ENCODE data around the gene CNTNAP1.

CNTNAP1 gene

DNA sequence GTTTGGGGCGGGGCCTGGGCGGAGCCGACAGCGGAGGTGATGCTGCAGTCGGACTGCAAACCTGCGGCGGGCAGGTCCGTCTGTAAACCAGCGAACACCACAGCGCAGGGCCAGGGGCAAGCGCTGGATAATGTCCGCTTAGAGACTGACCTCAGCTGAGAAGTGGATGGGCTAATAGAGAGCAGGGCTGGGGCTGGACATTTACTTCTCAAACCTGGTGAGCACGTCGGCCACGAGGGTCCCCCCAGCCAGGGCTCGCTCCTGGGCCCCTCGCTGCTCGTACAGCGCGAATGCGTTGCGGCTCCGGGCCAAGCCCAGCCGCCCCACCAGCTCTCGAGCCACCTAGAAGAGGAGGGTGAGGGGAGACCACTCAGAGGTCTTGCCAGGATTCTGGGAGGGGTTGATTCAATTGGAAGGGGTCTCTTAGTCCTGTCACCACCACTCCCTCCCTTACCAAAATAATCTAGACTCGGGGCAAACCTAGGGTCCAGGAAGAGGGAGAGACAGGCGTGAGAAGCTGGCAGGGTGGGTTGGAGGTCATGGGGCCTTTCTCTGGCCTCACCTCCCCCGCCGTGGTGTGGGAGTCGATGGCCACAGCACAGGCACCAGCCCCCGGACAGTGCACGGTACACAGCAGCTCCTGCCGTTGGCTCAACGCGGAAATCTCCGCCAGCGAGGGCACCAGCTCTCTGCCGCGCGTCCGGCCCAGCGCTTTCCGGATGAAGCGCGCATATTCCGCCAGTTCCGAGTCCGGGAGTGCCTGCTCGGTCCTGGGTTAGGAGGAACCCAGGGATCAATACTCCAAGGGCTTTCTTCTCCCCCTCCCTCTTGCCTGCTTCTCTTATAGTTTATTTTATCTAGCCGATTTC, 11.3 kb upstream of the CNTNAP1 start:
- DNase-seq, result no peak

DNA sequence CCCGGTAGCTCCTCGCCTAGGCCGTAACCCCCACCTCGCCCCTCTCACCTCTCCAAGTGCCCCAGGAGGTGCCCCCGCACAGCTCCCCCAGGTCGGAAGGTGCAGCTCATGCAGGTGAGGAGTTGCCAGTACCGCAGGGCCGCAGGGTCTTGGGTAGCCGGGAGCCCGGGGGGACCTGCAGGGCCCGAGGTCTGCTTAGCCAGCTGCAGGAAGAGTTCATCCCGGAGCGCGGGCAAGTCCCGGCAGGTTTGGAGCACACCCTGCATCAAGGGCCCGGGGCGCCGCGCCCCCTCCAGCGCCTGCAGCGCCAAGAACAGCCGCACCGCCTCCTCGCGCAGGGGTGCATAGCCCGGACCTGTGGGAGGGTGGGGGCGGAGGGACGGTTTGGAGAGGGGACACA, 10.3 kb upstream of the CNTNAP1 start:
- DNase-seq, result no peak

DNA sequence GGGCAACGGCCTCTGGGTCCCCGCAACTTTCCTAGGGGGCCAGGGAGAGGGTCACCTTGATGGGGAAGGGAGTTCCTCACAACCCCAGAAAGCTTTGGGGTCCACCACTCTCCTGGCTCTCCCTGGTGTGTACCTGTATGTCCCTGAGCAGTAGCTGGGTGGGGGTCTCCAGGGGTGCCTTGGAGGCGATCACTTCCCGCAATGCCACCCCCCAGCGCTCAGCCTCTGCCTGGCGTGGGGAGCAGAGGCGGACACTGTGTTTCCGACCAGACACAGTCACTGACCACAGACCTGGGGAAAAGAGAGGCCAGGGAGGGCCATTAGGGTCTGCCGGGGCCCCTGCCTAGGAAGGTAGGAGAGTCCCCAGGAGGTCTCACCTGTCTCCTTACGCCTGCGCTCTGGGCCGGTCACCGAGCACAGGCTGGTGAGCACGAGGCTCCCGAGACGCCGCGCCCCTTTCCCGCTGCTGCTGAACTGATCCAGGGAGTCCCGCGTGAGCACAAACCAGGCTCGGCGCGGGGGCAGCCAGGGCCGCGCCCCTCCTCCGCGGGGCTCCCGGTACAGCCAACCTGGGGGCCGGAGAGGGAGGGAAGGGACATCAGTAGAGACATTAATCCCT, 9.0 kb upstream of the CNTNAP1 start:
- no peak for DNase-seq

DNA sequence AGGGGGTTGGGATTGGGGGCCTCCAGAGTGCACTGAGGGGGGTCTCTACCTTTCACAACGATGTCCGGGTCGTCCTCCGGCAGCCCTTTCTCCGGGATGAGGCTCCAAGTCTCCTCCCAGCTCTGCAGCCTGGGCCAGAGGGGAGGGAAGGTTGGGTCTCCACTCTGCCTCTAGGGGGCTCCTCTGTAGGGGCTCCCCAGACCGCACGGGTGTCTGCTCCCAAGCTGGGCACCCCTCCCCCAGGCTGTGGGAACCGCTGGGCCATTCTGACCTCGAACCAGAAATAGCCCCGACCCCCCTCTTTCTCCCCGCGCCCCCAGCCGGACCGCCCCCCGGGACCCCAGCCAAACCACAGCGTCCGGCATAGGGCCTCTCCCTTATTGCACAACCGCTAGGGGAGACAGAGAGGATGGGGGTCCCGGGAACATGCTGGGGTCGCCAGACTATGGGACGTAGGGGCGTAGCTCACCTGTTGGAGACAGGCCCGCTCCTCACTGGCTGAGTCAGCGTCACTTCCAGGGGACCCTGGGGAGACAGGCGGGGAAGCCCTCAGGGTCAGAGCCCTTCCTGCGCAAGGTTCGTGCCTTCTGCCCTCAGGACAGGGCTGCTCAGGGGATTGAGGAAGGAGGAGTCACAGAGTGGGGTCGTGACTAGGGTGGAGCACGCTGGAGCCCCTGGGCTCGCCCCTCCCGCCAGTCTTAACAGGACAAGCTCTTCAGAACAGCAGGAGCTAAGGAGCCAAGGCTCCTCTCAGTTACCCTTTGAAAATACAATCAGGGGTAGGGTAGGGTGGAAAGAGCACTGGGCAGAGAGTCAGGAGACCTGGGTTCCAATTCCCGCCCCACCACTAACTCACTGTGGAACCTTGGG, 8.2 kb upstream of the CNTNAP1 start:
- peak in 1 of 2 experiments; percentile 24 for DNase-seq

DNA sequence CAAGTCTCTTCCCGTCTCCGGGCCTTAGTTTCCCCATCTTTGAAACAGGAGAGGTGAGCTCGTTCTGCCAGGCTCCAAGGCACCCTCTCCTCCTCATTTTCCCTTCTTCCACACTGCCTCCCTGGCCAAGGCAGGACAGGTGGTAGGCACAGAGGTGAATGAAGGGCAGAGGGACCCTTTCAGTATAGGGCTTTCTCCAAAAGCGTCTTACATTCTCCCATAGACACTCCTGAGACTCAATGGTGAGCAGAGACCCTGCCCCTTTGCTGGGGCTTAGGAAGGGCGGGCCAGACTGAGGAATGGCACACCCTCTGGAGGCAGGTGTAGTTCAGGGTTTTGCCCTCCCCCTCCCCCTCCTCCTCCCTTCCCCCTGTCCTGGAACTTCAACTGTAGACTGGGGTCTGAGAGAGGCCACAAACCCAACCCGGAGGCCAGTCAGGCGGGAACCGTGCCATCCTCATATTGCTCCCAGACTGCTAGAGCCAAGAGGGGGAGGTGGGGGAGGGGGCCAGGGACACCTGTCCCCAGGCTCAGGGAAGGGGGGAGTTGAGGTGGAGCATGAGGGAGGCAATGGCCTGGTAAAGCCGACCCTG, 7.5 kb upstream of the CNTNAP1 start:
- DNase-seq, result peak in 1 of 2 experiments; percentile 45

DNA sequence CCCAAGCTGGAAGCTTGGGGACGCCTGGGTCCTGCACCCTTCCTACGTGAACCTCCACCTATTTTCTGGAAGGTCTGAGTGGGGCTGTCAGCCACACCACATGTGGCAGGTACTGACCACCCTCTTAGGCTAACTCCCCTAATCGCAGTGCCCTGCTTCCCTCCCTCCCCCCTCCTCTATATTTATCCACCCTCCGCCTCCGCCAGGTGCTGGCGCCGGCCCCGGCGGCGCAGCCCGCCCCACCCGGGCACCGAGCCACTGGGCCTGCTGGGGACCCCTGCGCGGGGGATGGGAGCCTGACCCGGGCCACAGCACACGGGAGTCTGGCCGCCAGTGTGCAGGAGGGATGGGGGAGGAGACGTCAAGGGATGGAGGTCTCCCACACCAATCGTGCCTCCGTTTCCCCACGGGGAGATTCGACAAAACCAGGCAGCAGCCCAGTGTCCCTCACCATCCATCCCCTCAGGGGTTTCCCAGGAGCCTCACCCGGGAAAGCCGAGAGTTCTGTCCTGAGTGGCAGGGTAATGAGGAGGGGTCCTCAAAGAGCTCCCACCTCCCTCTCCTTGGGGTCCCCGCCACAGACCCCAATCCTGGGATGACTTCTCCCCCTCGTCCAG, 6.9 kb upstream of the CNTNAP1 start:
- peak; percentile 12 to 38 for DNase-seq

DNA sequence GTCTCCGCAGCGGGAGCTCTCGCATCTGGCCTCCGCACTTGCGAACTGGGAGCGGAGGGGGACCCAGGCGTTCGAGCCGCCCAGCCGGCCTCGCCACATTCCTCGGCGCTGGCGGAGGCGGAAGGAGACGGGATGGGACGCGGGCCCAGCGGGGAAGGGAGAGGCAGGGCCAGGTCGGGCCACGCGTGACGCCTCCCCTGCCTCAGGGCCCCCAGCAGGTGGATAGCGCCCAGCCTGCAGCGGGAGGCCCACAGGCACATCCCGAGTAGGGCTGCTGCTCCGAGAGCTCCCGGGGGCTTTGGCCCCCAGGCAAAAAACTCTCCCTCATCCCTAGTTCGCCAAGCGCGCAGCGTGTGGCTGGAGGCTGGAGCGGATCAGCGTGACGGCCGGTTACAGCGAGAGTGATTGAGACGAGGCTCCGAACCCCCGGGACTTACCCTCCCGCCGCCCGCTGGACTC, 6.3 kb upstream of the CNTNAP1 start:
- peak in 1 of 2 experiments; percentile 44 for DNase-seq

DNA sequence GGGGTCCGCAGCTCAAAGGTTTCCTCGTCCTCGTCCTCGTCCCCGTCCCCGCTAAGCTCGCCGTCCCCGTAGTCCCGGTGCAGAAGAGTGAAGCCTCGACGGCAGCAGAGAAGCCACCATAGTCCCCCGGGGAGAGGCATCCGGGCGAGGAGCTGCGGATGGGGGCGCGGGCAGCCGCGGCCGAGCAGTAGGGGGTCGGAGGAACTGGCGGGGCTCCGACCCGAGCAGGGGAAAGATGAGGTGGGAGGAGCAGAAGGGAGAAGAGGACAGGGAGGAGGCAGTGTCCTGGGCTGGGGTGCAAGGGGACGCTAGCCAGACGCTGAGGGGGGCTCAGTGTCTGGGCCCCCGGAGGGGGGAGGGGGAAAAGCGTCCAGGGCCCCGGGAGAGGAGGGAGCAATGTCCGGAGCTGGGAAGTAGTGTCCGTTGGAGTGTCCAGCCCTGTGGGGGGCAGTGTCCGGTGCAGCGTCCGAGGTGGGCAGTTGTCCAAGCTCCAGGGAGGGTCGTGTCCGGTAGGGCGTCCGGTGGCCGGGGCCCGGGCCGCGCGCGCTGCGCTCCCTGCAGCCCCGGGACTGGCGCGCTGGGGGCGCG, 5.8 kb upstream of the CNTNAP1 start, which contains the start of gene PLEKHH3:
Gene PLEKHH3 (minus strand): TSS at position 571 of the 588 bp plus-strand sequence. CDS start 431 bp downstream, at position 140.
- no peak for DNase-seq

DNA sequence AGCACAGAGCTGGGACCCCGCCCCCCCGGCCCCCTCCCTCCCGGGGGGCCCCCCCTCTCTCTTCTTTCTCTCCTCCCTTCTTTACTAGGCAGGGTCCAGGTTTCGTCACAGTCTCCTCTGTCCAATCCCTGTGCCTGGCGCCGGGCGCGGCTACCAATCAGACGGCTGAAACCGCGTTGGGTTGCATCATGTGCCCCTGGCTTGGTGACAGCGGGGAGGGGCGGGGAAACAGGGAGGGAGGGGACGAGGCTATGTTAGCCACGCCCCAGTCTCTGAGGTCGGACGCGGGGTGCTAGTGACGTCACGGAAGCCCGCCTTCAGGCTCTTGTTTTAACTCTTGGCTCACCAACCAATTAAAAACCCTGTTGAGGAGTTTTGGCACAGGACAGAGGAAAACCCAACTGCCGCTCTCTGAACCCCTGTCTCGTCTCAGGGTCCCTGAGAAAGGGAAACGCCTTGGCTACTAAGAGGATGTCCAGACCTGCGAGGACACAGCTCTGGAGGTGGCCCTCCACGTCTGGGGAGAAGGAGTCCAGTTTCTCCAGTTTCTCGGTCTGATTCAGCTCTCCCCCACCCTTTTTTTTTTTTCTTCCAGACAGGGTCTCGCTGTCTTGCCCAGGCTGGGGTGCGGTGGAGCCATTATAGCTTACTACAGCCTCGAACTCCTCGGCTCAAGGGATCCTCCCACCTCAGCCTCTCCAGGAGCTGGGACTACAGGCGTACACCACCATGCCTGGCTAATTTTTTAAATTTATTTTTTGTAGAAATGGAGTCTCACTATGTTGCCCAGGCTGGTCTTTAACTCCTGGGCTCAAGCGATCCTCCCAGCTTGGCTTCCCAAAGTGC, 5.1 kb upstream of the CNTNAP1 start:
- peak; percentile 100 for DNase-seq

DNA sequence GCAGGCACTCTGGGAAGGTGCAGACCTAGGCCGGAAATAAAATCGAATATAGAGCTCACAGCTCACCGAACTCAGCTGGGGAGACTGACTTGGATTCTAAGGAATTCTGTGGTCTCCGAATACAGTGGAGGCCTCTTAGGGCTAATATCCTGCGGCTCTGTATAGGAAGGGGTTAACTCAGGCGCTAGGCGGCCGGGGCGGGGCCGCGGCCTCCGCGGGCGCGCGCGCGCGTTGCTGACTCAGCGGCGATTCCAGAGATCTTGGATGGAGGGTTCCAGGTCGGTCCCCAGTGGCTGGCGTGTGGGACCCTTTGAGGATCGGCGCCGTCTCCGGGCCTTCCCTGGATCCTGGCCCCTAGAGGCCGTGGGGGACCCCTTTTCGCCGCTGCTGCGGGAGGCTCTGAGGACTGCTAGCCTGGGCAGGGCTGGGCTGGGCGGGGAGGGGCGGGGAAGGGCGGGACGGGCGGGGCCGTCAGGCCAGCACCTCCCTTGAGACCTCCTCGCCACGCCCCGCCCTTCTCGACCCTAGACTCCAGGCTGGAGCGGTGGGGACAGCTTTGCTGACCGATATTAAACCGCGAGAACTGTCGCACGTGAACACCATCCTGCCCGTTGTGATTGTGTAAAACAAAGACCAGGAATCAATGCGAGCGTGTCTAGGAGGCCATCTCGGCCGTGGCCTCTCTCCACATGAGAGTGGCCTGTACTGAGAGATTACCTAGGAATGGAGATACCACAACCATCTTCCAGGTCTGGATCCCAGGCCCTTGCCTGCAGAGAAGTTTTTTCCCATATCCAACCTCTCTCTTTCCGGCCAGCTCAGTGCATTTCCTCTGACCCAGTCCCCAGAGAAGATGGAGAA, 4.2 kb upstream of the CNTNAP1 start:
- DNase-seq, result peak; percentile 94 to 96

DNA sequence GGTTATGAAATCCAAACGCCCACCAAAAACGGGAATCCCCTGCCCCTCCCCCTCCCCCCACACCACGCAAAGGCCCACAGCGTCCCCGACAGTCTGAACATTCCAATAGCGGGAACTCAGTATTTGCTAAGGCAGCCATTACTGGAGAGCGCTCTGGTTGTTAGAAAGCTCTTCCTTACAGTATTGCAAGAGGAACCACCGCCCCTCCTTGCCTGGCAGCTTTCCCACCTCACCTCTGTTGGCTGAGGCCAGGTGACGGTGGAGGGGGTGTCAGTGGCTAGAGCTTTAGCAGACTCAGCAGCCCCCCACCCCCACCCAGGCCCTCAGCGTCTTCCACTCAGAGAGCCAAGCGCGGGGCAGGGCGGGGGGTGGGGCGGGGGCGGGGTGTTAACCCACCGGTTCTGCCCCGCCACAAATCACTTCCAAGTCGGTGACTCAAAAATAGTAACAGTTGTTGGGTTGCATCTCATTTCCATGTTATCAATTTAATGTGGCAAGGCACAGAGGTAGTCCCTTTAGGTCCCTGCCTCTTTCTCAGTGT, 3.3 kb upstream of the CNTNAP1 start:
- DNase-seq, result peak in 1 of 2 experiments; percentile 70

DNA sequence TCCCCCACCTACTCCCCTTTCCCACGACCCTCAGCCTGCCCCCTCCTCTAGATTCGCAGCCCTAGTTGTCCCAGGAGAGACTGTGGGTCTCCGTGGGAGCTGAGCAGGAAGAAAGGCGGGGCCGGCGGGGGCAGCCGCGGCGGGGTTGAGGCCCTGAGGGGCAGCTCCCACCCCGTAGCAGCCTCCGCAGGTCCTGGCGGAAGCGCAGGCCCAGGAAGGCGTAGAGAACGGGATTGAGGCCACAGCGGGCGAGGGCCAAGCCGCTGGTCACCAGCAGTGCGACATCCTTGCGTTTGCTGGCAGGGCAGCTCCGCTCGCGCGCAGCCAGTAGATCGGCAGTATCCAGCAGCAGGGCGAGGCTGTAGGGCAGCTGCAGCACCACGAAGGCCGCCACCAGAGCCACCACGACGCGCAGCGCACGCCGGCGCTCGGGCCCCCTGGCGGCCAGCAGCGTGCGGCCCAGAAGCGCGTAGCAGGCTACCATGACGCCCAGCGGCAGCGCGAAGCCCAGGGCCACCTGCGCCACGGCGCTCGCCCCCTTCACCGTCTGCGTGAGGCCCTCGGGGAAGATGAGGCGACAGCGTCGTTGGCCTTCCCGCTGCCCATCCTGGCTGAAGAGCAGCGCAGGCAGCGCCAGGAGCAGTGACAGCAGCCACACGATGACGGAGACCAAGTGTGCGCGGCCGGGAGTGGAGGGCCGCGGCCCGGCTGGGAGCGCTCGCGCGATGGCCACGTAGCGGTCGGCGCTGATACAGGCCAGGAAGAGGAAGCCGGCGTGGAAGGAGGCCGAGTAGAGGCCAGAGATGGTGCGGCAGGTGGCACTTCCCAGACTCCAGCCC, 2.6 kb upstream of the CNTNAP1 start:
- peak; percentile 27 to 79 for DNase-seq

DNA sequence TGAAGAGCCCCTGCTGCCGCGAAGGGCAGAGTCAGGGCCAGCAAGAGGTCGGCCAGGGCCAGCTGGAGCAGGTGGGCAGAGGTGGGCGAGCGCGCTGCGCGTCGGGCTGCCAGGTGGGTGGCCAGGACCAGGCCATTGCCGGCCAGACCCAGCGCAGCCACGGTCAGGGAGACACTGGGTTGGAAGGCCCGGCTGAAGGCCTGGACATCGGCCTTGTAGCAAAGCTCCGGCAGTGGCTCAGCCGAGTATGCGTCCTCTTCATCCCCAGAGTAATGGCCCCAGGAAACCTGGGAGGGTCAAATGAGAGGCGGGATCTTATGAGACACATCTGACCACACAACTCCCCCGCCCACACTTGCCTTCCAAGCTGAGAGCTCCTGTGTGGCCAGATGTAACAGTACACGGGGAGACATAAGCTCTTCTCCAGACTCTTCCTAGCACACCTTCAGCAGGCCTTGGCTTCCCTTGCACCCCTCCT, 2.0 kb upstream of the CNTNAP1 start:
- no peak for DNase-seq

DNA sequence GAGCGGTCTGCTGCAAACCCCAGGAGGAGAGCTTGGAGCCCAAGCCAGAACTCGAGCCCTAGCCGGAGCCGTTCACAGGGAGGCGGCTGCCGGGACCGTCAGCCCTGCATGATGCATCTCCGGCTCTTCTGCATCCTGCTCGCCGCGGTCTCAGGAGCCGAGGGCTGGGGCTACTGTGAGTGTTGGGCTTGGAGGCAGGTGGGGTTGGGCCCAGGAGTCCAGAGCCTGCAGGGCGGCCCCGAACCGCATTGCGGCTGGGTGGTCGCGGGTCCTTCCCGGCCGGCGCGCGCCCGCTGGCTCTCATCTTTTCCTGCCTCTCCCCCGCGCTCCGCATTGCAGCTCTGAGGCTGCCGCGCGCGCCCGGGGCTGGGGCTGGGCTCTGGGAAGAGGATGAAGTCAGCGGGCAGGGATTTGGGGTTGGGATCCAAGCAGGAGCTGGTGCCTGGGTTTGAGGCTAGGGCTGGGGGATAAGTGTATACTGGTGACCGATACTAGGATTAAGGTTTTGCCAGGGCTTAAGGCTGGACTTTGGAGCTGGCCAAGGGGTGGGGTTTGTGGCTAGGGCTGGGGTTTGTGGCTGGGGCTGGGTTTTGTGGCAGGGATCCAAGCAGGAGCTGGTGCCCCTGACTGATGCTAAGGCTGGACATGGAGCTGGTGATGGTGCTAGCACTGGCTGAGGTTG, 532 bp downstream of the CNTNAP1 start:
- peak; percentile 21 to 72 for DNase-seq

DNA sequence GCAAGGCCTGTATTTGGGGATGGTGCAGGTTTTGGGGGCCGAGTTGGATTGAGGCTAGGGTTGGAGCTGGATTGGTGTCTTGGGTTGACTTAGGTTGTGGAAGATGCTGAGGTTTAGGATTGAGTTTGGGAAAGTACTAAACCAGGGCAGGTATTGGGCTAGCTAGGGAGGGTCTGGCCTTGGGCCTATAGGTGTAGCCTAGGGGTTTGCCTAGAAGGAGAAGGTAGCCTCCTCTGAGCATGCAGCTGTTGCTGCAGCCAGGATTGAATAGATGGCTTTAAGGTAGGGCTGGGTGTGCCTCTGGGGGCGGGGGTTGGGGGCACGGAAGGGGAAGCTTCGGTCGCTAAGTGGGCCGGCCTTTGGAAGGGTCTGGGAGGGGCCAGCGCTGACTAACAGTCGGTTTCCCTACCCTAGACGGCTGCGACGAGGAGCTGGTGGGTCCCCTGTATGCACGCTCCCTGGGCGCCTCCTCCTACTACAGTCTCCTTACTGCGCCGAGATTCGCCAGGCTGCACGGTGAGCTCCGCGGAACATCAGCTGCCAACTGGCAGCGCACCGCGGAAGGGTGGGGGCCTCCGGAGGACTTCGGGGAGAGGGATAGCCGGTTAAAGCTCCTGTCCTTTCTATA, 1.2 kb downstream of the CNTNAP1 start:
- no peak for DNase-seq

DNA sequence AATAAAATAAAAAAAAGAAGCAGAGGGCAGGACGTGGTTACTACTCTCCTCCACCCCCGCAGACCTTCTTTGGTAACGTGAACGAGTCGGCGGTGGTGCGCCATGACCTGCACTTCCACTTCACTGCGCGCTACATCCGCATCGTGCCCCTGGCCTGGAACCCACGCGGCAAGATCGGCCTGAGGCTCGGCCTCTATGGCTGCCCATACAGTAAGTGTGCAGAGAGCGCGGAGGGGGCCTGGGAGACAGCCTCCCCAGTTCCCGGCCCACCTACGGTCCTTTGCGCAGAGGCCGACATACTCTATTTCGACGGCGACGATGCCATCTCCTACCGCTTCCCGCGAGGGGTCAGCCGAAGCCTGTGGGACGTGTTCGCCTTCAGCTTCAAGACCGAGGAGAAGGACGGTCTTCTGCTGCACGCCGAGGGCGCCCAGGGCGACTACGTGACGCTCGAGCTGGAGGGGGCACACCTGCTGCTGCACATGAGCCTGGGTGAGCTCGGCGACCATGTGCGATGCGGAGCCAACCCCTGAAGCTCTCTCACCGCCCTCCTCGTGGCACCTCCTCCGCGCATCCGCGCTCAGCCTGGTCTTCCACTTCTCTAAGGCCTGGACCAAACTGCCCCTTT, 2.7 kb downstream of the CNTNAP1 start:
- DNase-seq, result no peak

DNA sequence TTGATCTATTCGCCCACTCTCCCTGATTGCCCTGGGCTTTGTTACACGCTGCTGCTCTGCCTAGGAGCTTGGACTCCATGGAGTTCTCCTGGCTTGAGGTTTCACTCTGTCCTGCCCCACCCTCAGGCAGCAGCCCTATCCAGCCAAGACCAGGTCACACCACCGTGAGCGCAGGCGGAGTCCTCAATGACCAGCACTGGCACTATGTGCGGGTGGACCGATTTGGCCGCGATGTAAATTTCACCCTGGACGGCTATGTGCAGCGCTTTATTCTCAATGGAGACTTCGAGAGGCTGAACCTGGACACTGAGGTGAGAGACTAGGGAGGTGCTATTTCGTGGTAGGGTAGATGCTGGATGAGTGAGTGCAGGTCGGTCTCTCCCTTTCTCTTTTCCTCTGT, 3.5 kb downstream of the CNTNAP1 start:
- DNase-seq, result no peak
